HG03342 (cell line): Measurements from ENCODE around the gene RPS6KB2.
A peak's percentile ranks its signal among the peaks of the same experiment; 100 is the strongest.
"Not testable (repeated sequence)": the region's sequence is repeated elsewhere in the genome, so short reads cannot be mapped to it uniquely, and the experiment has no call there.

Experiments
- ATAC-seq: cut with Tn5 transposase; IDR thresholded peaks from one replicate; pipeline ENCODE4 v1.9.1; 2021; ENCODE audit warnings: mild to moderate bottlenecking, moderate library complexity; ENCODE audit not compliant: unreplicated experiment

Gene RPS6KB2

DNA sequence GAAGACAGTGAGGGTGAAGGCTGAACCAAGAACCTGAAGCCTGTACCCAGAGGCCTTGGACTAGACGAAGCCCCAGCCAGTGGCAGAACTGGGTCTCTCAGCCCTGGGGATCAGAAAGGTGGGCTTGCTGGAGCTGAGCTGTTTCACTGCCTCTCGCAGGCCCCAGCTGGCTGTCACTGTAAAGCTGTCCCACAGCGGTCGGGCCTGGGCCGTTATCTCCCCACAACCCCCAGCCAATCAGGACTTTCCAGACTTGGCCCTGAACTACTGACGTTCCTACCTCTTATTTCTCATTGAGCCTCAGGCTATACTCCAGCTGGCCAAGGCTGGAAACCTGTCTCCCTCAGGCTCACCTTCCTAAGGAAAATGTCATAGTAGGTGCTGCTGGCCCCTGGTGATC, 30.8 kb upstream of the RPS6KB2 start:
- no peak for ATAC-seq

DNA sequence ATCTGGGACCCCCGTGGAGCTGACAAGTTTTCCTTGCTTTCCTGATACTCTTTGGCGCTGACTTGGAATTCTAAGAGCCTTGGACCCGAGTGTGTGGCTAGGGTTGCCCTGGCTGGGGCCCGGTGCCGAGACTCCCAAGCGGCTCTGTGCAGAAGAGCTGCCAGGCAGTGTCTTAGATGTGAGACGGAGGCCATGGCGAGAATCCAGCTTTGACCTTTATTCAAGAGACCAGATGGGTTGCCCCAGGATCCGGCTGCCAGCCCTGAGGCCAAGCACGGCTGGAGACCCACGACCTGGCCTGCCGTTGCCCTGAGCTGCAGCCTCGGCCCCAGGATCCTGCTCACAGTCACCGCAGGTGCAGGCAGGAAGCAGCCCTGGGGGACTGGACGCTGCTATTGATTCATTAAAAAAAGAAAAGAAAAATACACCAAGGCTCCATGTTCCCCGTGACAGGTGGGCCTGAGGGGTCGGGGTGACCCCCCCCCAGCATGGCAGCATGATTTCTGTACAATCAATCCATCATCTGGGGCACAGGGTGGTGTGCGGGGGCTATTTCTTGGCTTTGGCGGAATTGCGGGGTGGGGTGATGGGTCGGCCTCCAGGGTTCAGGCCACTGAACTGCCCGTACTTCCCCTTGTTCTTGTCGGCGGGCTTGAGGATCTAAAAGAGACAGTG, 30.2 kb upstream of the RPS6KB2 start:
- ATAC-seq: no peak

DNA sequence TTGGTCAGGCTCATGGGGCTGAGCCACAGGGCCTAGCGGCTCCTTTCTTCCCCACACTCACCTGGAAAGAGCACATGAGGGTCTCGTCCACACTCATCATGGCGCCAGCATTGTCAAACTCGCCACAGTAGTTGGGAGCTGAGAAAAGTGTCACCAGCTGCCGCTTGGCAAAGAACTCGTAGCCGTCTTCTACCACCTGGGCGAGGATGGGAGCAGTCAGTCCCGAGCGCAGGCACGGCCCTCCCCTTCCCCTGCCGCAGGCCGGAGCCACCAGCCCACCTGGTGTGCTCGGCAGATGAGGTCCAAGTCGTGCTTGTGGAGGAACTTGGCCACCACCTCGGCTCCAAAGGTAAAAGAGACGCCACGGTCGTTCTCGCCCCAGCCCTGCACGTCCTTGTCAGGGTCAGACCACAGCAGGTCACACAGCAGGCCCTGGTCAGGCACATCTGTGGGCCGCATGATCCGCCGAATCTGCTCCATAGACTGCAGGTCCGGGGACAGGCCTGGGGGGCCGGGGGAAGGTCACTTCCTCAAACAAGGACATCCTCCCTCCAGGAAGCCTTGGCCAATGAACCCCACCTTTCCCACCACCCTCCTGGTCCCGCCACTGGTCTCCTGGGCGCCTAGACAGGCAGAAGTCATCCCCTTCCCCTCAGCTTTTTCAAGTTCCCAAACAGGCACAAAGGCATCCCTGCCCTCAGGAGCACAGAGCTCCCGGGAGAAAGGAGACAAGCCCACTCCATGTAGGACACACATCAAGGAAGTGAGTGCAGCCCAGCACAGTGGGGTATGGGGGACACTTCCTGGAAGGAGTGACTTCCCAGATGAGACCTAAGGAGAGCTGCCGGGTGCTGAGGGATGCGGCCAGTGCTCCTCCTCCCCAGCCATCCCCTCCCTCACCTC, 29.4 kb upstream of the RPS6KB2 start:
- no peak for ATAC-seq

DNA sequence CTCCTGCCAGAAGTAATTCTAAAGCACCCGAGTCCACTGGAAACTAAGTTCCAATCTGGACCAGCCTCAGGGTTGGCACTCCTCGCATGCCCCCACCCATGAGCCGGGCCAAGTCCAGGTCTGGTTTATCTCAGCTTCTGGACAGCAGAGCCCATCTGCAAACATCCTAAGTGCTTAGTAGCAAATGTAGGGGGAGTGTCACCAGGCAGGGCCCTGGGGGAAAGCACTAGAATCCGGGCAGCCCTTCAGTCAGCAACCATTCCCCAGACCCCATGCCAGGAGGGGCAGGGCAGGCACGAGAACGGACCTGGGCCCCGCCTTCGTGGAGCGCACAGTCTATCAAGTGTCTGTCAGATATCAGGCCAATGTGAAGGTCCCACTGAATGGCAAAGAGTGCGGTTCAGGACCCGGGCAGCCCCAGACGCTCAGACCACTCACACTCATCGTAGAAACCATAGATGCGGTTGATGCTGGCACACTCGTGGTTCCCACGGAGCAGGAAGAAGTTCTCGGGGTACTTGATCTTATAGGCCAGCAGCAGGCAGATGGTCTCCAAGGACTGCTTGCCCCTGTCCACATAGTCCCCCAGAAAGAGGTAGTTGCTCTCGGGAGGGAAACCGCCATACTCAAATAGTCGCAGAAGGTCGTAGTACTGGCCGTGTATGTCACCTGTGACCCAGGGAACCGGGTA, 27.9 kb upstream of the RPS6KB2 start:
- no peak for ATAC-seq

DNA sequence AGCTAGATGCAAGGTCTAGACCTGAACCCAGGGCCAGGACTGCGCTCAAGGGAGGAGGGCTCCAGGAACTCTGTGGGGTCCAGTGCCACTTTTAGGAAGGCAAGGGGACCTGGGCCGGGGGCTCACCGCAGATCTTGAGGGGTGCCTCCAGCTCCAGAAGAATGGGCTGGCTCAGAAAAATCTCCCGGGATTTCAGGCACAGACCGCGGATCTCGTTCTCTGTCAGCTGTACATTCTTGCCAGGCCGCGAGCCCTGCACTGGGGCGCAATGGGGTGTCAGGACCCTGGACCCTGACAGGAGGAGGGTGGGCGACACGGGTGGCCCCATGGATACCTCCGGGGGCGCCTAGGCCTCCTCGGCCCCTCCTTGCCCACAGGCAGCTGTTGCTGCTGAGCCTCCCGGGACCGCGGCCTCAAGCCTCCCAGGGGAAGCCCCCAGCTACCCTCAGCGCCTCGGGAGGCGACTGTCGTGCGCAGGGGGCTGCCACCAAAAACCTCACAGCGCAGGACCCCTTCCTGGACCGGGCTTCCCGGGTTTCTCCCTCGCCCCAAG, 27.3 kb upstream of the RPS6KB2 start:
- peak; percentile 19 for ATAC-seq

DNA sequence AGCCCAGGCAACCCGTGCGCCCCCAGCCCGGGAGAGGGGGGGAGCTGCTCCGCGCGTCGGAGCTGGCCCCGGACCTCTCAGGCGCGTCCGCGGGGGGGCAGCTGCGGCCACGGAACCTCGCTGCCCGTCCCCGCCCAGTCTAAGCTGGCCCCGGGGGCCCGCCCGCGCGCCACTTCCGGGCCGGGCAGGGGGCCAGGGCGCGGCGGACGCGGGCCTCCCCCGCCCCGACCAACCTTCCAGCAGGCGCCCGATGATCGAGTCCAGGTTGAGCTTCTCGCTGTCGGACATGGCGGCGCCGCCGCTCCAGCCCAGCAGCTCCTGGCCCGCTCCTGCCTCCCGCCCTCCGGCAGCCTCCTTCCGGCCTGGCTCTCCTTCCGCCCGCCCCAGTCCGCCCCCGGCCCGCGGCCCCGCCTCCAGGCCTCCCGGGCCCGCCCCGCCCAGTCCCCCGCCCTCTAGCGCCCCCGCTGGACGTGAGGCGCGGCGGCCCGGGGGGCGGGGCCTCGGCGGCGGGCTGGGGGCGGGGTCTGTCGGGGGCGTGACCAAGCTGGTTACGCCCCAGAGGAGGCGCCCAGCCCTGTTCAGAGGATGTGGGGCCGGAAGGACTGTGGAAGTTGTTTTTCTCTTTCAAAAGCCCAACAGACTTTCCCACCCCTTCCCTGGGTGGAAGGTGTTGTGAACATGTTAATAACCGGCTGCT, 26.7 kb upstream of the RPS6KB2 start, which contains the start of gene PPP1CA:
Gene PPP1CA (minus strand): TSS at position 364 of the 697 bp plus-strand sequence. CDS start 76 bp downstream, at position 288.
- peak; percentile 57 for ATAC-seq

DNA sequence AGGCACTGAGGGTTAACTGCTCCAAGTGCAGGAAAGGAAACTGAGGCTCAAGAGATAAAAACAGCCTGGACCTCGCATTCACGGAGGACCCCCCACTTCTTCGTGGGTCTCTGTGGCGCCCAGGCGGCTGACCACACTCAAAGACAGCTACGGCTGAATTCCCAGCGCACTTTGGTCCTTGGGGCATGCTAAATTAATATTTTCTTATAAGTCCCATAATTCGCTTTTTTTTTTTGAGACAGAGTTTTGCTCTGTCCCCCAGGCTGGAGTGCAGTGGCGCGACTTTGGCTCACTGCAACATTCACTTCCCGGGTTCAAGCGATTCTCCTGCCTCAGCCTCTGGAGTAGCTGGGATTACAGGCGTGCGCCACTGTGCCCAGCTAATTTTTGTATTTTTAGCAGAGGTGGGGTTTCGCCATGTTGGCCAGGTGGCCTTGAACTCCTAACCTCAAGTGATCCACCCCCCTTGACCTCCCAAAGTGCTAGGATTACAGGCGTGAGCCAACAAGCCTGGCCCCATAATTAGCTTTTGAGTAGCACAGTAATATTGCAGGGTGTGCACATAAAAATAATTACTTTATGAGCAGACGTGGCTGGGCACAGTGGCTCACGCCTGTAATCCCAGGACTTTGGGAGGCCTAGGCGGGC, 26.0 kb upstream of the RPS6KB2 start:
- not testable (repeated sequence) for ATAC-seq

DNA sequence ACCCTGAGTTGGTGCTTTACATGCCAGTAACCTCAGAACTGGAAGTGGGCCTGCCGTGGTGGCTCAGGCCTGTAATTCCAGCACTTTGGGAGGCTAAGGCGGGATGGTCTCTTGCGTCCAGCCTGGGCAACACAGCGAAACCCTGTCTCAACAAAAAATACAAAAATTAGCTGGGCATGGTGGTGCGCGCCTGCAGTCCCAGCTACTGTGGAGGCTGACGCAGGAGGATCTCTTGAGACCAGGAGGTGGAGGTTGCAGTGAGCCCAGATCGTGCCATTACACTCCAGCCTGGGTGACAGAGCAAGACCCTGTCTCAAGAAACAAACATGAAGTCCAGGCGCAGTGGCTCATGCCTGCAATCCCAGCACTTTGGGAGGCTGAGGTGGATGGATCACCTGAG, 25.2 kb upstream of the RPS6KB2 start:
- ATAC-seq: not testable (repeated sequence)

DNA sequence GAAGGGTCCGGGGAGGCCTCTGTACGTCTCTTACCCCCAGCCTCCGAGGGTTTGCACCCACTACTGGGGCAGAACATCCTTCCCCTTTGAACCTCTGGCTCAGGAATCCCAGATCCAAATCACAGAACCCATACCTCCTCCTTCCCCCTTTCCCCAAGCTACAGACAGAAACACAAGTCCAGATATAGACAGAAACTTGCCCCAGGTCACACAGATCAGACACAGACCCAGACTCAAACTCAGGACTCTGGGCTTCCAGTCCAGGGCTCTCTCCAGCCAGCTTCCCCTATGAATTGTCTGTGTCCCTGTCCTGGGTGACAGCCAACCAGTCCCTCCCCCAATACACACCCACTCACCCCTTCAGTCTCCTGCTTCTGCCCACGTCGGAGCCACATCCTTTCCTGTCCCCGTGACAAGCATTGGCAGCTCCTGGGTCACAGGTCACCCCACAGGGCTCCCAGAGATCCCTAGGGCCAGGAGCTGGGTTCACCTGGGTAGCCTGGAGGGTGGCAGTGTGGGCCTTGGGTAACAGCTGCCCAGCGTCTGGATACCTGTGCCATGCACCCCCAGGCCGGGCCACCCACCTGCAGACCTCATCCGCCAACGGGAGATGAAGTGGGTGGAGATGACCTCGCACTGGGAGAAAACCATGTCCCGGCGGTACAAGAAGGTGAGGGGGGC, 23.6 kb upstream of the RPS6KB2 start:
- no peak for ATAC-seq

DNA sequence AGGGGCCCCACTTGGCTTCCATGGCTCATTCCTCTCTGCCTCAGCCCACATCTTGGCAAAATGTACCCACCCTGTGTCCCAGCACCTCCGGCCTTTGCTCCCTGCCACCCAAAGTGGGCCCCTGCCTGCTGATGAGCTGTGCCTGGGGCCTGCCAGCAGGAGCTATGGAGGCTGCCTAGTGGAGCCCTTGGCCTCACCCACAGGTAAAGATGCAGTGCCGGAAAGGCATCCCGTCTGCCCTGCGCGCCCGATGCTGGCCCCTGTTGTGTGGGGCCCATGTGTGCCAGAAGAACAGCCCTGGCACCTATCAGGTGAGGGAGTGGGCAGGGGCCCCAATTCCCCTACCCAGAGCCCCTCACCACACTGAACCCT, 23.1 kb upstream of the RPS6KB2 start:
- ATAC-seq: no peak

DNA sequence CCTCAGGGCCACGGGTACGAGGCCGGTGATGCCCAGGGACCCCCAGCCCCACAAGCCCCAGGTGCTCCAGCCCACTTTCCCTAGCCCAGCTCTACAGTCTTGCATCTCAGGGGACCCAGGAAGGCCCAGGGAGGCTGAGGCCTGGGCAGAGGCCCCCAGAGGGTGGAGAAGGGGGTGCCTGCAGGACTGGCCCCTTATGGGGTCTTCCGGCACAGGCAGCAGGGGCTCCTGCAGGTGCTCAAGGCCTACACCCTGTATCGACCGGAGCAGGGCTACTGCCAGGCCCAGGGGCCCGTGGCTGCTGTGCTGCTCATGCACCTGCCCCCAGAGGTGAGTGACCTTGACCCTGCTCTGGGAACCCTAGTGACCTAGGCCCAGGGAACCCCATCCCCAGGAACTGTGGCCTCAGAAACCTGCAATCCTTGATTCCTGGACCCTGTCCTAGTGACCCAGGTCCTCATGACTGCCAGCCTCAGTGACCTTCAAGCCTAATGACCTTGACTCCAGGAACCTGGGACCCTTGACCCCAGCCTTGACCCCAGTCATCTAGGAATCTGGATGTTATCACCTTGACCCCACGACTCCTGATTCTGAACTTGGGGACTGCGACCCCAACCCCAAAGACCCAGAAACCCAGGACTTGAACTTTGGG, 22.5 kb upstream of the RPS6KB2 start:
- no peak for ATAC-seq

DNA sequence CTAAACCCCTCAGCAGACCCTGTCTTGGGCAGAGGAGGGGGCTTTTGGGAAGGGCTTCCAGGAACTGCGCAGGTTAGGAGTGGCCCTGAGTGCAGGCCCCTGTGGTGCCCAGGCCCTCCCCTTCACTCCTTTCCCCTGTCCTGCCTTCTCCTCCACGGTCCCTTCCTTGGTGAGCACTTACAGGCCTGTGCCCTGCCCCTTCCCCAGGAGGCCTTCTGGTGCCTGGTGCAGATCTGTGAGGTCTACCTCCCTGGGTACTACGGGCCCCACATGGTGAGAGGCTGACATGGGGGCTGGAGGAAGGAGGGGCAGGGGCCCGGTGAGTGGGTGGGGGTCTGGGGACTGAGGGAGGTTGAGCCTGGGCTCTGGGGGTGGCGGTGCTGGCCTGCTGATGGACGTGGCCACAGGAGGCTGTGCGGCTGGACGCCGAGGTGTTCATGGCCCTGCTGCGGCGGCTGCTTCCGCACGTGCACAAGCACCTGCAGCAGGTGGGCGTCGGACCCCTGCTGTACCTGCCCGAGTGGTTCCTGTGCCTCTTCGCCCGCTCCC, 21.8 kb upstream of the RPS6KB2 start:
- ATAC-seq: no peak

DNA sequence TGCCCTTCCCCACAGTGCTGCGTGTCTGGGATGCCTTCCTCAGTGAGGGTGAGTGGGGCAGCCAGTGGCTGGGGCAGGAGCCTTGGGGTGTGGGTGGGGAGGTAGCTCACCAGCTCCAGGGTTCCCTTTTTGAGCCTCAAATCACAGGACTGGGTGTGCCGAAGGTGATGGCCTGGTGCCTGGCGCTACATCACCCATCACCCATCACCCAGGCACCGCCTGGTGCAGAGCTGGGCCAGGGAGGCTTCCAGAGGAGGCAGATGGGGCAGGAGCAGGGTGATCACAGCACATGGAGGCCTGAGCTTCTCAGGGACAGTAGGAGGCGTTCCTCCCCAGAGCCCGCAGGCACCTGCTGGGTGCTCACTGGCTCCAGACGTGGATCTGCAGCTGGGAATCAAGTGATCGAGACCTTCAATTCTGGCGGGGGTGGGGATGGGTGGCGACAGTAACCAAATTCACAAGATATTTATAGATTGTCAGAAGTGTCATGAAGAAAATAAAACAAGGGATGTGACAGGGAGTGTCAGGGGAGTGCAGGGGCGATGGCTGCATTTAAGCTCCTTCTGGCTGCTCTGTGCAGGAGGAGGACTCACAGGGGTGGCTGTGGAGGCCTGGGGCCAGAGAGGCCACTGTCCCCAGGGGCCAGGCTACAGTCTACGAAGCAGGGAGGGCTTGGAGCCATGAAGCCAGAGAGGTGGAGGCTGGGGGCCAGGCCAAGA, 21.2 kb upstream of the RPS6KB2 start:
- ATAC-seq: no peak

DNA sequence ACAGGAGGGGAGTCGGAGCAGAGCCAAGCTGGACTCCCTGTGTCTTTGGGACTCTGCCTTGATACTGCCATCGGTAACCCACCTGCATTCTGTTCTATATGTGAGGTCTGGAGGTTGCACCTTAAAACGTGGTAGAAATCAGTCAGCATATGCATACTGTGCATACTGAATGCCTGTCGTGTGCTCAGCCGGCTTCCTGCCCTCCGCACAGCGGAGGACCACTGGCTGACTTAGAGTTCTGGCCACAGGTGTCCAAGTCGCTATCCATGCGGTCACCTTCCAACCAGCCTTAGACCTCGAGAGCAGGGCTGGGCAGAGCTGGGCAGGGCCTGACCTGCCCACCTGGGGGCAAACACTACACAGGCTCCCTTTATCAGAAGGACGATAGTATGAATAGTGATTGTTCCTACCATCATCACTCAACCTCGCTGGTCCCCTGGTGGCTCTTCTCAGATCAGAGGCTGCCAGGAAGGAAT, 20.6 kb upstream of the RPS6KB2 start:
- no peak for ATAC-seq

DNA sequence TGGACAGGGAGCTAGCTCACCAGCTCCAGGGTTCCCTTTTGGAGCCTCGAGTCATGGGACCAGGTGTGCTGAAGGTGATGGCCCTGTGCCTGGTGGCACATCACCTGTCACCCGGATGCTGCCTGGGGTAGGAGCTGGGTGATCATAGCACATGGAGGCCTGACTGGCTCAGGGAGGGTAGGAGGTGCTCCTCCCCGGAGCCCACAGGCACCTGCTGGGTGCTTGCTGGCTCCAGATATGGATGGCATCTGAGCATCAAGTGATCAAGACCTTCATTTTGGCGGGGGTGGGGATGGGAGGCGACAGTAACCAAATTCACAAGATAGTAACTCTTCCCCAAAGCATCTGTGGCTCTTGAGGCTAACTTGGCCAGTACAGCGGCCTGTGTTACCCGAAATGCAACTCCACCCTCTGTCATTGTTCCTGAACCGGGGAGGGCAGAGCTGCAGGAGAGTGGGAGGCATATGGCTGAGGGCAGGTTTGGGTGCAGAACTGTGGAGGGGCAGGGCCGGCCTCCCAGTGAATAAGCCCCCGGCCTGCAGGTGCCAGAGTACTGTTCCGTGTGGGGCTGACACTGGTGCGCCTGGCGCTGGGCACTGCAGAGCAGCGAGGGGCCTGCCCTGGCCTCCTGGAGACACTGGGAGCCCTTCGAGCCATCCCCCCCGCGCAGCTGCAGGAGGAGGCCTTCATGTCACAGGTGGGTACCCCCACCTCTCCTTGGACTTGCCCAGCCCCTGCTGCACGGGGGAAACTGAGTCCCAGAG, 19.7 kb upstream of the RPS6KB2 start:
- no peak for ATAC-seq

DNA sequence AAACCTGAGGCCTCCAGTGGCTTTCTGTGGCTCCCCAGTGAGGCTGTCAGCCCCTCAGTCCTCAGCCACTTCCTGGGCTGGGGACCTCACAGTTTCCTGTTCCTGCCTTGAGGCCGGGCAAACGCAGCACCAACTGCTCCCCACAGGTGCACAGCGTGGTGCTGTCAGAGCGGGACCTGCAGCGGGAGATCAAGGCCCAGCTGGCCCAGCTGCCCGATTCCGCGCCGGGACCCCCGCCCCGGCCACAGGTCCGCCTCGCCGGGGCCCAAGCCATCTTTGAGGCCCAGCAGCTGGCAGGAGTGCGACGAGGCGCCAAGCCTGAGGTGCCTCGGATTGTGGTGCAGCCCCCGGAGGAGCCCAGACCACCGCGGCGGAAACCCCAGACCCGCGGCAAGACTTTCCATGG, 19.0 kb upstream of the RPS6KB2 start:
- ATAC-seq: no peak

DNA sequence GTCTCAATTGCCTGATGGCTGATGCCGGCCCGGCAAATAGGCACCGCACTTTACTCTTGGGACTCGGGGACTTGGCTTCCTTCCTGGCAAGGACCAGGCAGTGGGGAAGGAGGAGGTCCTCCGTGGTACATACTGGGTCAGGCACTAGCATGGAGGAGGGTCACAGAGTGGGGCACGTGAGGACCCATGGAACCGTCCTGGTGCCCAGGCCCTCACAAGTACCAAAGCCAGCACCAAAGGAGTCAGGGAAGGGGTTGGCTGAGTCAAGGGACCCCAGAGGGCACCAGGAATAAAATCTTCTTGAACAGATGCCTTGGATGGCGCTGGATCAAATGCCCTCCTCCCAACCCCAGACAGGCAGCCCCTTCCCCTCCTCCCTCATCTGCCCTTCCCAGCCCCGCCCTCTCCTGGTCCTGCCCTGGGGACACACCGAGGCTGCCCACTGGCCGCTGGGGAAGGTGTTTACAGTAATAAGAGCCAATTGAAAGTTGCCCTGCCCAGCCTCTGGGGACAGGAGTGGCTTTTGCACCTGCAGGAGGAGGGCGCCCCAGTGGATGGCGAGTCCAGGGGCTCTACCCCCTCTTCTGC, 18.4 kb upstream of the RPS6KB2 start:
- ATAC-seq: no peak
